ENCODE results near the gene ASB12.

The ASB12 gene

DNA sequence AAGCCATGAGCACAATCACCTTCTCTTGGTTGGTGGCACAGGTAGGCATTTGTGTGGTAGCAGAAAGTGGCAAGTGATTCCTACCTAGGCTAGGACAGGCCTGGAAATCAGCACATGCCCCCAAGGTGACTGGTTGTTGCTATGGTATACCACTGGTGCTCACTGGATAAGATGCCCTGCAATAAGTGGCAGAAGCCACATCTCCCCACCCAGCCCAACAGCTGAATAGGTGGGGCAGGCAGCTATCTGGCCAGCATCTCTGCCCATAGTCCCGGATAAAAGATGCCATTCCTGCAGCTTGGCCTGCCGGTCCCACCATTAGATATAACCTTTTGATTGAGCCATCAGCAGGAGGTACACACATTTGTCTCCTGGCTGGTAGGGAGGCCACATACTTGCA, 46.0 kb downstream of the ASB12 start:
- DNase-seq, result no peak

- no peak for DNase-seq
Measured at GRCh38 chrX:64182208-64182607, 48.2 kb downstream of the ASB12 start.

- no peak for DNase-seq
Measured at GRCh38 chrX:64176876-64177275, 53.5 kb downstream of the ASB12 start.
